ENCODE results near the gene IGFL2. TPM values are rescaled to one million over a fixed set of nuclear protein-coding genes. Genes with fewer than 3 reads are reported as not detected.
"Not testable (repeated sequence)": the region's sequence is repeated elsewhere in the genome, so short reads cannot be mapped to it uniquely, and the experiment has no call there.

IGFL2 gene
- total and polyA plus RNA-seq, 8 donors: 0.45 TPM; not detected in 7

GRCh38 chr19:46191972-46192371 is 43.9 kb downstream of the IGFL2 start:
- WGBS, 5 donors: 46 to 71% (median 66%) methylated on average over 3 of the region's 3 CpGs
- Histone ChIP-seq H3K36me3 (no peaks in the 10 kb centered on the region), H3K27ac (no peak overlapping the region), H3K4me3 (no peak overlapping the region), H3K9me3 (no peaks in the 10 kb centered on the region), H3K4me1 (peaks cover 0 to 7% (median 0%) of the 10 kb centered on the region in 4 donors), H3K27me3 (peaks cover 11 to 65% (median 26%) of the 10 kb centered on the region in 3 donors)
- intact Hi-C loops (cut with DNase I; ENCODE audit: low total_unique reads): loop anchor here (5.0 kb wide), 1 partner anchor 110 kb away; no protein-coding TSS in a partner anchor
- no peak for TF ChIP-seq POLR2A (IDR thresholded peaks at IDR 0.05)
- TF ChIP-seq EP300 (IDR thresholded peaks at IDR 0.05): no peak
- no peak for TF ChIP-seq POLR2AphosphoS5 (IDR thresholded peaks at IDR 0.05)
- DNase-seq: no peak

DNA sequence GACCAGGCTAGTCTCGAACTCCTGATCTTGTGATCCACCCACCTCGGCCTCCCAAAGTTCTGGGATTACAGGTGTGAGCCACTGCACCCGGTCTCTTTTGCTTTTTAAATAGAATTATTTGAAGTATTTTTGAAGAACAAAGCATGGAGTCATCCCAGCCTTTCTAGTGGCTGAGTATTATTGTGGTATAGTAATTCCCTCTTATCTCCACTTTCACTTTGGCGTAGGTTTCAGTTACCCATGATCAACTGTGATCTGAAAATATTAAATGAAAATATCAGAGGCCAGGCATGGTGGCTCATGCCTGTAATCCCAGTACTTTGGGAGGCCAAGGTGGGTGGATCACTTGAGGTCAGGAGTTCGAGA is 44.6 kb downstream of the IGFL2 start:
- H3K27me3 ChIP-seq: peaks cover 11 to 68% (median 29%) of the 10 kb centered on the region in 3 donors
- not testable (repeated sequence) for H3K4me1 ChIP-seq, H3K36me3 ChIP-seq, H3K9me3 ChIP-seq, H3K4me3 ChIP-seq, H3K27ac ChIP-seq, DNase-seq
- 63 to 72% (median 69%) methylated on average over 5 of the region's 5 CpGs for WGBS, 5 donors
- intact Hi-C loops (cut with DNase I; ENCODE audit: low total_unique reads): loop anchor here (5.0 kb wide), 1 partner anchor 110 kb away; no protein-coding TSS in a partner anchor

DNA sequence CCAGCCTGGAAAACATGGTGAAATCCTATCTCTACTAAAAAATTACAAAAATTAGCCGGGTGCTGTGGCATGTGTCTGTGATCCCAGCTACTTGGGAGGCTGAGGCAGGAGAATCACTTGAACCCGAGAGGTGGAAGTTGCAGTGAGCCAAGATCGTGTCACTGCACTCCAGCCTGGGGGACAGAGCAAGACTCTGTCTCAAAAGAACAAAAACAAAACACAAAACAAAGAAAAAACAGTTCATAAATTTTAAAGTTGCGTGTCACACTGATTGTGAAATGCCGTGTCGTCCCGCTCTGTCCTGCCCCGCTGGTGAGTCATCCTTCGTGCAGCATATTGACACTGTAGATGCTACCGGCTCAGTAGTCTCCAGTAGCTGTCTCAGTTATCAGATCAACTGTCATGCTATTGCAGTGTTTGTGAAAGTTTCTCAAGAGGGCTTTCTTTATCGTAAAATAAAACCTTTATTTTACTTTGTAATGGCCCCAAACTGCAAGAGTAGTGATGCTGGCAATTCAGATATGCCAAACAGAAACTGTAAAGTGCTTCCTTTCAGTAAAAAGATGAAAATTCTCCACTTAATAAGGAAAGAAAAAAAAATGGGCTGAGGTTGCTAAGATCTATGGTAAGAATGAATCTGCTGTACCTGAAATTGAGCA is 45.1 kb downstream of the IGFL2 start:
- Histone ChIP-seq H3K9me3 (no peaks in the 10 kb centered on the region), H3K4me3 (no peak overlapping the region), H3K4me1 (peaks cover 0 to 7% (median 0%) of the 10 kb centered on the region in 4 donors), H3K36me3 (no peaks in the 10 kb centered on the region), H3K27me3 (peaks cover 11 to 63% (median 29%) of the 10 kb centered on the region in 3 donors), H3K27ac (no peak overlapping the region)
- 49 to 71% (median 63%) methylated on average over 11 of the region's 11 CpGs for WGBS, 5 donors
- TF ChIP-seq CTCF (IDR thresholded peaks at IDR 0.05): no peak
- TF ChIP-seq EP300 (IDR thresholded peaks at IDR 0.05): no peak
- TF ChIP-seq POLR2AphosphoS5 (IDR thresholded peaks at IDR 0.05): no peak
- no peak for TF ChIP-seq POLR2A (IDR thresholded peaks at IDR 0.05)
- no peak for DNase-seq
- intact Hi-C loops (cut with DNase I; ENCODE audit: low total_unique reads): loop anchor here (5.0 kb wide), 1 partner anchor 111 kb away; no protein-coding TSS in a partner anchor

DNA sequence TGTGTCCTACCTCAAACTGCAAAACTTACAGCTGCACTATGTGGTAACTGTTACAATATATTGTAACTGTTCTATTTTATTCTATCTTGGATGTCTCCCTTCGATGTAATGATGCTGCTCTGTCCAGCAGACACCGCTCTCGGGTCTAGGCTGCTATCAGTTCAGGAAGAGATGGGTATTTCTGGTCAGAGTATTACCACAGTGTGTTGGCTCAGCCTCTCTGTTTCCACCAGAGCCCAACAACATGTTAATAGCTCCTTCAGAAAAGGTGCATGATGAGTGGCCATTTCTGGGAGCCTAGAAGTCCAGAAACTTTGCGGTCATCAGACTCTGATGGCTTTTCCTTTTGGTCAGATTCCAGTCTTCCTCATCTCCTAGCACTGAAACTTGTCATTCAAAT is 45.6 kb downstream of the IGFL2 start:
- H3K9me3 ChIP-seq: no peaks in the 10 kb centered on the region
- intact Hi-C loops (cut with DNase I; ENCODE audit: low total_unique reads): loop anchor here (5.0 kb wide), 1 partner anchor 111 kb away; no protein-coding TSS in a partner anchor
- DNase-seq: no peak
- no peaks in the 10 kb centered on the region for H3K36me3 ChIP-seq
- 77 to 86% (median 81%) methylated on average over 4 of the region's 4 CpGs for WGBS, 5 donors
- H3K27me3 ChIP-seq: peaks cover 11 to 57% (median 24%) of the 10 kb centered on the region in 3 donors
- no peak overlapping the region for H3K27ac ChIP-seq
- TF ChIP-seq POLR2A (IDR thresholded peaks at IDR 0.05) (no peak), EP300 (IDR thresholded peaks at IDR 0.05) (no peak), CTCF (IDR thresholded peaks at IDR 0.05) (no peak), POLR2AphosphoS5 (IDR thresholded peaks at IDR 0.05) (no peak)
- H3K4me1 ChIP-seq: peaks cover 0 to 7% (median 0%) of the 10 kb centered on the region in 4 donors
- no peak overlapping the region for H3K4me3 ChIP-seq

DNA sequence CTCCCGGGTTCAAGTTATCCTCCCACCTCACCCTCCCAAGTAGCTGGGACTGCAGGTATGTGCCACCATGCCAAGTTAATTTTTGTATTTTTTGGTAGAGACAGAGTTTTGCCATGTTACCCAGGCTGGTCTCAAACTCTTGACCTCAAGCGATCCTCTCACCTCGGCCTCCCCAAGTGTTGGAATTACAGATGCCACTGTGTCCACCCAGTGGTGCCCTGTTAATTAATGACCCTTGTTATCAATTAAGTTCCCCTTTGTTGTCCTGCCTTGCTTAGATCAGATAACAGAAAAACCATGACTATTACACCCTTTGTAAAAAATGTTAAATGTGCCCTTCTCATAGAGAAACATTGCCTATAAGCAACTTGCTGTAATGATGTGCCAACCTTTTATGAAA is 47.1 kb downstream of the IGFL2 start:
- WGBS, 5 donors: 87 to 94% (median 92%) methylated on average over 3 of the region's 3 CpGs
- no peak overlapping the region for H3K27ac ChIP-seq
- no peak overlapping the region for H3K4me3 ChIP-seq
- H3K4me1 ChIP-seq: peaks cover 0 to 7% (median 0%) of the 10 kb centered on the region in 4 donors
- H3K27me3 ChIP-seq: peaks cover 0 to 51% (median 15%) of the 10 kb centered on the region in 3 donors
- no peak for TF ChIP-seq CTCF (IDR thresholded peaks at IDR 0.05)
- TF ChIP-seq POLR2AphosphoS5 (IDR thresholded peaks at IDR 0.05): no peak
- no peak for TF ChIP-seq POLR2A (IDR thresholded peaks at IDR 0.05)
- TF ChIP-seq EP300 (IDR thresholded peaks at IDR 0.05): no peak
- intact Hi-C loops (cut with DNase I; ENCODE audit: low total_unique reads): no loop called here
- no peaks in the 10 kb centered on the region for H3K9me3 ChIP-seq
- no peak for DNase-seq
- H3K36me3 ChIP-seq: no peaks in the 10 kb centered on the region

DNA sequence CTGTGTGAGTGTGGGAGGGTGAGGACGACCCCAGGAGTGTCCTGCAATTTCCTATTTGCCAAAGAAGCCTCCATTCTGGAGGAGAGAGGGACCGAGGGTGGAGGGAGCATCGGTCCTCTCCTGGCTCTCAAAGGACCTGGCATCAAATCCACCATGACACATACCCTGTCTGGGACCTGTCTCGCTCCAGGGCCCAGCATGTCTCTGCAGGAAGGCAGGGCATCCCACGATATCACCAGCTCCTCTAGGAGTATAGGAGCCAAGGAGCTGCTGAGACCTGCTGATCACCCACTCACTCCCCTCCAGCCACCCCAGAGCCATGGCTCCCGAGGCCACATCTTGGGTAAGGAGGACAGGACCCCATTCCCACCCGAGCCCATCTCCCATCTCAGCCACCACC is 47.9 kb downstream of the IGFL2 start:
- H3K27ac ChIP-seq; DNase-seq; intact Hi-C loops (cut with DNase I; ENCODE audit: low total_unique reads); H3K4me3 ChIP-seq; H3K36me3 ChIP-seq; H3K4me1 ChIP-seq; H3K9me3 ChIP-seq: not testable (repeated sequence)
- H3K27me3 ChIP-seq: peaks cover 0 to 43% (median 15%) of the 10 kb centered on the region in 3 donors
- WGBS, 5 donors: 65 to 86% (median 80%) methylated on average over 5 to 7 of the region's 7 CpGs
